GM21447 (cell line): ENCODE measurements around the gene TET1.
"Not testable (repeated sequence)": the region's sequence is repeated elsewhere in the genome, so short reads cannot be mapped to it uniquely, and the experiment has no call there.

ENCODE experiments used
- ATAC-seq: cut with Tn5 transposase; IDR thresholded peaks from one replicate; pipeline ENCODE4 v1.9.1; 2021; ENCODE audit not compliant: unreplicated experiment

Gene TET1

DNA sequence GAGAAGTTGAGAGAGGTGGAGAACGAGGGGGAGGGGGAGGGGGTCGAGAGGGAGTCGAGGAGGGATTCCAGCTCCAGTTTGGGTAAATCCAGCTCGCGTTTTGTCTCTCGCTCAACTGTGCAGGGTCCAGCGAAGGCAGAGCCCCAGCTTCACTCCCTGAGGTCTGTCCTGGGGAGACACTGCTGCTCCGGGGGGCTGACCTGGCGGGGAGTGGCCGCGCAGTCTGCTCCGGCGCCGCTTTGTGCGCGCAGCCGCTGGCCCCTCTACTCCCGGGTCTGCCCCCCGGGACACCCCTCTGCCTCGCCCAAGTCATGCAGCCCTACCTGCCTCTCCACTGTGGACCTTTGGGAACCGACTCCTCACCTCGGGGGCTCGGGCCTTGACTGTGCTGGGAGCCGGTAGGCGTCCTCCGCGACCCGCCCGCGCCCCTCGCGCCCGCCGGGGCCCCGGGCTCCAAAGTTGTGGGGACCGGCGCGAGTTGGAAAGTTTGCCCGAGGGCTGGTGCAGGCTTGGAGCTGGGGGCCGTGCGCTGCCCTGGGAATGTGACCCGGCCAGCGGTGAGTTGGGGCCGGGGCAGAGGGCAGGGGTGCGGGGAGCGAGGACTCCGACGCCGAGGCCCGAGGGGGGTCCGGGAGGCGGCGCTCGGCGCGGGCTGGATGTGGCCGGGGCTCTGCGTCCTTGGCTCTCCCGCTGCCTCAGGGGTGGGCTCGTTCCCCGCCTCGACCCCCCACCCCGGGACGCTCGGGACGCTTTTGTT, at the start of gene TET1:
Gene TET1, plus strand, starts transcription at position 152 of the 757 bp plus-strand sequence. CDS start 12,002 bp downstream, outside the sequence.
- ATAC-seq = no peak

DNA sequence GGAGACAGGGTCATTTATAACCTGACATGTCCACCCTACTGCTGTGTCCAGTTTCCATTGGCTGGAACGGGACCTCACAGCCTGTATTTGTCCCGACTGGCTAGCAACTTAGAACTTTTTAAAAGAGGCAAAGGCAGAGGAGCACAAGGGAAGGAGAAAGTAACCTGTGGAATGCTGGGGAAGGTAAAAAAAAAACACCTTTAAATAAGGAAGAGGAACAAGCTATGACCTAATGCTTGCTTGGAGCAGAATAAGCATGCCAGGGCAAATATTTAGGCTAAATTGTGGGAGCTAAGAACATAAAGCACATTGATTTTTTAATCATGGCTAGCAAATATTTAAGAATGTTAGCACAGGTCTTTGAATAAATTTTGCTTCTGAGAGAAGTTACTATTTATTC, 43.9 kb upstream of the TET1 start:
- not testable (repeated sequence) for ATAC-seq

DNA sequence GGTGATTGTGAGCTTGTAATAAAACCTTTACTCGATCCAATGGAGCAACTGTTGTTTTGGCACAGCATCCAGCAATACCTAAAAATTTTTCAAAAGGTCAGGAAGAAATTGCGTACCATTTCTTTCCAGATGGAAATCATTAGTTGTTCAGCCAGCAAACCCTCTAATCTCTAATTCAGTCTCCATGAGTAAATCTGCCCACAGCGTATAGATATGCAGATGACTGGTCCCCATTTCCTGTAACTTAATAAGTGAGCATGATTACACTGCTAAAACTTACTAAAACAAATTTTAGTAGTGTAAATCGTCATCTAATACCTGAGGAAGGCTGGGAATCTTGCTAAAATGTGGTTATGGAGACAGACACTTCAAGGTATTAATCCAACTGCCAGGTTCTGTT, 43.4 kb upstream of the TET1 start:
- no peak for ATAC-seq

DNA sequence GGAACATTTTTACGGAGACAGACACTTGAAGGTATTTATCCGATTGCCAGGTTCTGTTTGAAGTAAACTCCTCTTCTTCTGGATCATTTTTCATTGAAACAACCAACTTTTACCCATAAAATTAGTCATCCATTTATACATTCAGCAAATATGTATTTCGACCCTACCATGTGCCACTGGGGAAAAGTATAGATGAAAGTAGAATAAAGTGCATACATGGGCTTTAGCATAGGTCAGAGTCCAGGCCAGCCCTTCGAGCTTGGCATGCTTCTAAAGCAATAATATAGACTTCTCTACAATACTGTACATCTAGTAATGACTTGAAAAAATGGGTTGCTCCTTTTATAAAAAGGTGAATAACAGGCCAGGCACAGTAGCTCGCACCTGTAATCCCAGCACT, 42.9 kb upstream of the TET1 start:
- no peak for ATAC-seq

DNA sequence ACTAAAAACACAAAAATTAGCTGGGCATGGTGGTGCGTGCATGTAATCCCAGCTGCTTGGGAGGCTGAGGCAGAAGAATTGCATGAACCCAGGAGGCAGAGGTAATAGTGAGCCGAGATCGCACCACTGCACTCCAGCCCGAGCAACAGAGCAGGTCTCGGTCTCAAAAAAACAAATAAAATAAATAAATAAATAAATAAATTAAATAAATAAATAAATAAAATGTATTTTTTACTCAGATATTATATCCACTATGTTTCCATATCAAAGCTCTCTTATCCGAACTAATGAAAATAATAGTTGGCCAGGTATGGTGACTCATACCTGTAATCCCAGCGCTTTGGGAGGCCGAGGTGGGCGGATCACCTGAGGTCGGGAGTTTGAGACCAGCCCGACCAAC, 41.5 kb upstream of the TET1 start:
- ATAC-seq = not testable (repeated sequence)

DNA sequence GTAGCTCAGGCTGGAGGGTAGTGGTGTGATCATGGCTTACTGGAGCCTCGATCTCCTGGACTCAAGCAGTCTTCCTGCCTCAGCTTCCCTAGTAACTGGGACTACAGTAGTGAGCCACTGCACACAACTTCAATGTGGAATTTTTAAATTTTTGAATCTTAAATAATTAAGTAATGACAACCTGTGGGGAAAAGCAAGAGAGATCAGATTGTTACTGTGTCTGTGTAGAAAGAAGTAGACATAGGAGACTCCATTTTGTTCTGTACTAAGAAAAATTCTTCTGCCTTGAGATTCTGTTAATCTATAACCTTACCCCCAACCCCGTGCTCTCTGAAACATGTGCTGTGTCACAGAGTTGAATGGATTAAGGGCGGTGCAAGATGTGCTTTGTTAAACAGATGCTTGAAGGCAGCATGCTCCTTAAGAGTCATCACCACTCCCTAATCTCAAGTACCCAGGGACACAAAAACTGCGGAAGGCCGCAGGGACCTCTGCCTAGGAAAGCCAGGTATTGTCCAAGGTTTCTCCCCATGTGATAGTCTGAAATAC, 34.6 kb upstream of the TET1 start:
- ATAC-seq = not testable (repeated sequence)

DNA sequence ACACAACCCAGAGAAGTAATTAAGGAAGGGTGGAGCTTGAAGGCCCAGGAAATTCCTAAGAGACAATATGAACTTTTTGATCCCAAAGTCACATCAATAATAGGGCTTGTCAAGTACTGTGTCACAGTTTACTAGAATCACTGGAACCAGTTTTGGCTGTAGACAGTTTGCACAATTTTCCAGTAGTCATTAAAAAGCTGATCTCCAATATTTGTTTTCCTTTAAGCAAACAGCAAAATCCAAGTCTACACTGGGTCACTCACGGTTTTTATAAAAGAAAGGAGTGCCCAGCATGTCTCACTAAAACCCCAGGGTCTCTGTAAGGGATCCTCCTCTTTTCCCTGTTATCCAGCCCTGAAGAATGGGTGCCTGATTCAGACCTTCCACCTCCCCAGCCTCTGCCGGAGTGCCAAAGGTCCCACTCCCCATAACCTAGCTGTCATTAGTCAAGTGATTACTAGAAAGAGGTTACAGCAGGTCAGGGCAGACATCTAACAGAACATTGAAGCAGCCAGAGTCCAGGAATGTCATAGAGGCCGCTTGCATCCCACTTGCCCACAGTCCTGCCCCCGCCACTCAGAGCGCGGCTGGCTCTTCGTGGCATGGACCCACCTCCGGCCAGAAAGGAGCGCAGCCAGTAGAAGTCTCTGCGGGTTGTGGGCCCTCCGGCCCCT, 33.4 kb upstream of the TET1 start:
- ATAC-seq = peak; percentile 50

DNA sequence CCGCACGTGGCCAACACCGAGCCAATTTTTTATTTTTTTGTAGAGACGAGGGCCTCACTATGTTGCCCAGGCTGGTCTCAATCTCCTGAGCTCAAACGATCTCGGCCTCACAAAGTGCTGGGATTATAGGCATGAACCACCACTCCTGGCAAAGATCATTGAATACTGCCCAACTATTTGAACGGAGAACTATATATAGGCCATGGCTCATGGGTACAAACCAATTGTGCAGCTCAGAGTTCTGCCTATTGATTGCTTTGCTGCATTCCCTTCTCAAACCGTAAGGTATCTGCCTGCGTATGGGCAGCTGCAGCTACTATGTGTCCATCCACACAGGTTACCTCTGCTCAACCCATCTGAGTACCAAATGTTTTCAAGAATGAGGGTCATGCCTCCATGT, 23.2 kb upstream of the TET1 start:
- ATAC-seq = no peak

DNA sequence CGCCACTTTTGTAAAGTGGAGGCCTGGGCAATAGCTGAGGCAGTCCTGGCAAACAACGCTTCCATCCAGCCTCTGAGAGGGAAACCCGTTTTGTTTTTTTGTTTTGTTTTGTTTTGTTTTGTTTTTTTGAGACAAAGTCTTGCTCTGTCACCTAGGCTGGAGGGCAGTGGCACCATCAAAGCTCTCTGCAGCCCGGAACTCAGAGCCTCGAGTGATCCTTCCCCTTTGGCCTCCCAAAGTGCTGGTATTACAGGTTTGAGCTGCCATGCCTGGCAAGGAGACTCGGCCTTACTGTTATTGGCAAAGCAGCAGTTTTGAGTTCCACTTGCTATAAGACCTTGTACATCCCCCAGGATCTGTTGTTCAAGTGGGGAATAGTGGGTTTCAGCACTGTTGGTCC, 22.3 kb upstream of the TET1 start:
- ATAC-seq = no peak

DNA sequence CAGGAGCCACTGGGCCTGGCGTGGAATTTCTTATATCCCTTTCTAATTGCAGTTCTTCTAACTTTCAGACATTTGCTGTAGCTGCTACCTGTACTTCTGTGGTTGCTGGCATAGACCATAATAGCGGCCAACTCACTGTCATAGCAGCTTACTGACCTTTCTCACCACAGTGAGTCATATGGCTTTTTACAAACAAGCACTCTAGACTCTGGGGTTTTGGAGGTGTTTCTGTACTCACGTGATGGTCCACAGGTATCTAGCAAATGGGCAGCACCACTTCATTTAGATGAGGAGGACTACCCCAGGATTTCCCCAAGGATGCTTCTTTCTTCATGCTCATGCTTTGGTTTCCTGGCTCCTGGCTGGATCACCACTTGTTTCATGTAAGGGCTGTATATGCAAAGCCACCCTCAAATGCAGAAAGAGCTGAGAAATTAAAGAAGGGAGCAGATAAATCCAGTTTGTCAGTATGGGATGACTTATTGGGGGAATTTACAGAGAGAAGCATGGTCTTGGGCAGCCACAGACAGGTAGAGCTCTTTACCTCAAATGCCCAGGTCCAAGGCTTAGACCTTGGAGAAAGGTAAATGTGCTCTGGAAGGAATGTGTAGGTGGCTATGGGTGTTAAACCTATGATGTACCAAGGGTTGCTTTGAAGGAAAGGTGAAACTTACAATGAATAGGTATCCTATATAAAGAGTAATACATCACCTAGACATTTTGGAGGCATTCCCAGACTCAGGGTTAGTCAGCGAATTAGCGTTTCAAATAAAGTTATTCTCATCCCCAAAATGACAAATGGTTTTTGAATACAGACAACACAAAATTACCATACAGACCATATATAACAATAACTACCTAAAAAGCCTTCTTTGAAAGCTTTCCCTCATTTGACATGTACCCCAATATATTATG, 16.9 kb upstream of the TET1 start:
- no peak for ATAC-seq

DNA sequence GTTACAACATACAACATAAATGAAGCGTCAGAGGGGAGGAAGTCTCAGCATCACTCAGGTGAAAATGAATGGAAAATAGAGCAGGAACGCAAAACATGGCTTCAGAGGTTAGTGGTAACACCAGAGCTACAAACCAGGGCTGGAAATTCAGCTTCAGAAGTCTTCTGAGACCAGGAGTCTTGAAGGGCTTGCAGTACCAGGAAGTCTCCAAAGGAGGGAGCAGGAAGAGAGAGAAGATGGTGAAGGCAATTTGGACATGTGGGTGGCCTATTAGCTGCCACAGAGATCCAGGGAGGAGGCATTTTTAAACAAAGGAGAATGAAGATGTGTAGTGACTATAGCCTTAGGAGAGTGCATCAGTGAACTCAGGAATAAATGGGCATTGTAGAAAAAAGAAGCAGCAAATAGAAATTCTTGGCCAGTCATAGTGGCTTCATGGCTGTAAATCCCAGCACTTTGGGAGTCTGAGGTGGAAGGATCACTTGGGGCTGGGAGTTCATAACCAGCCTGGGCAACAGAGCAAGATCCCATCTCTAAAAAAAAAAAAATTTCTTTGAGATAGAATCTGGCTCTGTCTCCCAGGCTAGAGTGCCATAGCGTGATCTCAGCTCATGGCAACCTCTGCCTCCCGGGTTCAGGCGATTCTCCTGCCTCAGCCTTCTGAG, 9.3 kb upstream of the TET1 start:
- peak; percentile 69 for ATAC-seq

DNA sequence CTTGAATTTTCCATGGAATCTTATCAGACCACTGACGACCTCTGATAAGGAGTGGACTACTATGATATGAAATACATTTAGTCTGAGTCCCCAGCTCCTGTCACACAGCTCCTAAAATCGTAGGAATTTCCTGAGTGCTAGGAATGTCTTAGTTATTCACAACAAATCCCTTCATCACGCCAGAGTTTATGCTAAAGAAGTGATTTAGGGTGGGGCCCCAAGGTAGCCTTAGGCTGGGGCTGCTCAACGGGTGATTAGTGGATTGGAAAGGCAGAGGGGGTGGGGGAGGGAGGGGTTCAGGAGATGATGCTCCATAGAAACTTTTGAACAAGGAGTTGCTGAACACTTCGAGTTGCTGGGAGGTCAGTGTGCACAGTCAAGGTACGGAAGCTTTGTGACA, 7.0 kb upstream of the TET1 start:
- ATAC-seq = no peak

DNA sequence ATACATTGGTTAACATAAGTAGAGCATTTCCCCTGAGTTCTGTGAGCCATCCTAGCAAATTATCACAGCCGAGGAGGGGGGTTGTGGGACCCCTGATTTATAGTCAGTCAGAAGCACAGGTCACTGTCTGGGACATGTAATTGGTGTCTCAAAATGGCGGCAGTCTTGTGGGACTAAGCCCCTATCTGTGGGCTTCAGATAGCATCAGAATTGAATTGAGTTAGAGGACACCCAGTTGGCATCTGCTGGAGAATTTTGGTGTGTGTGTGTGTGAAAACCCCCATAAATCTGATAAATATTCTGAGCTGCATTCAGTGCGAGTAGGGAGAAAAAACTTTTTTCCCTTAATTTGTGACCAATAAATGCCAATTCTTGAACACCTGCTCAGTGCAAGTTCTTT, 6.5 kb upstream of the TET1 start:
- no peak for ATAC-seq

DNA sequence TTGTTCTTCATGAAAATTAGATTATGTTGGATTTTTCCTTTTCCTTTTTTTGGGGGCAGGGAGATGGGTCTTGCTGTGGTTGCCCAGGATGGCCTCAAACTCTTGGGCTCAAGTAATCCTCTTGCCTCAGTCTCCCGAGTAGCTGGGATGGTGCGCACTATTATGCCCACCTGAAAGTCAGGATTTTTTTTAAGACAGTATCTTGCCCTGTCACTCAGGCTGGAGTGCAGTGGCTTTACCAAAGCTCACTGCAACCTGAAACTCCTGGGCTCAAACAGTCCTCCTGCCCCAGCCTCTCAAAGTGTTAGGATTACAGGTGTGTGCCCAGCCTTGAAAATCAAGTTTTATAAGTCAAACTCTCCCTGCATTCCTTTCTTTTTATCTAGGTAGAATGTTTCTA, 1.7 kb upstream of the TET1 start:
- no peak for ATAC-seq

DNA sequence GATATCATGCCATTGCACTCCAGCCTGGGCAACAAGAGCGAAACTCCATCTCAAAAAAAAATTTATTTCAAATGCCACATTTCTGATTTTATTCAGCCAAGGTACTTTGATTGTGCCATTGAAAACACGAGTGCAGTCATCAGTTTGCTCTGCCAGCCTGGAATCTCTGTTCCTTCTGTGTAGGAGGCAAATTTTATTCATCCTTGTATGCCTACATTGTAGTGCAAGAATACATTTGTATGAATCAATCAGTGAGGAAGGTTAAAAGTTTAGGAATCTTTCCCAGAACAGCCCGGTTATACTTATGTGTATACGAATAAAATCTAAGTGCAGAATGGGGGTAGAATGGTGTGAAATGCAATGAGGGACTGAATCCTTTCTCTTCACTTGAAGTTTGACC, 886 bp upstream of the TET1 start:
- ATAC-seq = no peak

DNA sequence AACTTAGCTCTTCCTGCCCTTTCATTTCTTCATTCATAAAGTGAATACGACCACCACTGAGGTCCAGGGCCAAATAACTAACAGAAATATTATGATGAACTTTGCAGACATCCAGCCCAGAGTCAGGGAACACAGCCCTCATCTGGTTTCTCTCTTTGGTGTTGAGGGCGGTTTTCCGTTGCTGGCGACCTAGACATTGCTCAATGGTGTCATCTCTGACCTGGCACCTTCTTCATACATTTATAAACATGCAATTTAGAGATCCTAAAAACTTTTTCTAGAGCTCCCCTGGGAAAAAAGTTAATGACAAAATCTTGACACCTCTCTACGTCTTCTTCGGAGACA, 324 bp upstream of the TET1 start:
- ATAC-seq = no peak

DNA sequence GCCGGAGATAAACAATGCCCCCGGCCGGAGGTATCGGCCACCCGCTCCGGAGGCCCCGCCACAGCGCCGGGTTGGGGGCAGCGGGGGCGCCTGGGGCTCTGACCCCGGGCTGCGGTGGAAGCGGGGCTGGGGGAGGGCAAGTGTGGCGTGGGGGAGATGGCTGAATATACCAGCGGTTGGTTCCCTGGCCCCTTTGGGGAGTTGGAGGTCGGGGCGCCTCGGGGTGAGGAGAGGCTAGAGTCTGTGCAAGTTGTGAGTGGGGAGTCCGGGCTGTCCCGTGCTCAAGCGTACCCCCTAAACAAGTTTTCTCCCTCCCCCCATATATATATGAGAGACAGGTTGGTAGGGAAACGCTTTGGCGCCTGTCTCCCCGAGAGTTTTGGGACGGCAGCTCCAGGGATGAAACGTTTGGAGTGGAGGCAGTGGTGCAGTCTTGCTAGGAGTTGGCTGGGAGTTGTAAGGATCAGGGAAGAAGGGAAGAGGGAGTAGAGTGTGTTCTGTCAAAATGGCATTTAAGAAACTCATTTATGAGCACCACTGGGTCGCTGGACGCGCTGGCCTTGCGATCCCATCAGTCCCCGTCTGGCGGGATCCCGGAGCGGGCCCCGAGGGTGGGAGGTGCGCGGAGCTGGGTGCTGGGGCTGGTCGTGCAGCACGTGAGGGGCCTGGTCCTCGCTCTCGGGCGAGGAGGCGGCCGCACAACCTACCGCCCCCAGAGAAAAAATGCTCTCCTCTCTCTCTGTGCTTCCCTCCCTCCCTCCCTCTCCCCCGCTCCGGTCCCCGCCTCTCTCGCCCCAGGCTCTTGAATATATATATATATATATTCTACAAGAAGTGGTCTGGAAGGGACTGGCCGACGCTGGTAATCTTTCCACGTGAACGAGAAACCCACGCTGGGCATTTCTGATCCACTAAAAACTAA, 1.1 kb downstream of the TET1 start:
- no peak for ATAC-seq

DNA sequence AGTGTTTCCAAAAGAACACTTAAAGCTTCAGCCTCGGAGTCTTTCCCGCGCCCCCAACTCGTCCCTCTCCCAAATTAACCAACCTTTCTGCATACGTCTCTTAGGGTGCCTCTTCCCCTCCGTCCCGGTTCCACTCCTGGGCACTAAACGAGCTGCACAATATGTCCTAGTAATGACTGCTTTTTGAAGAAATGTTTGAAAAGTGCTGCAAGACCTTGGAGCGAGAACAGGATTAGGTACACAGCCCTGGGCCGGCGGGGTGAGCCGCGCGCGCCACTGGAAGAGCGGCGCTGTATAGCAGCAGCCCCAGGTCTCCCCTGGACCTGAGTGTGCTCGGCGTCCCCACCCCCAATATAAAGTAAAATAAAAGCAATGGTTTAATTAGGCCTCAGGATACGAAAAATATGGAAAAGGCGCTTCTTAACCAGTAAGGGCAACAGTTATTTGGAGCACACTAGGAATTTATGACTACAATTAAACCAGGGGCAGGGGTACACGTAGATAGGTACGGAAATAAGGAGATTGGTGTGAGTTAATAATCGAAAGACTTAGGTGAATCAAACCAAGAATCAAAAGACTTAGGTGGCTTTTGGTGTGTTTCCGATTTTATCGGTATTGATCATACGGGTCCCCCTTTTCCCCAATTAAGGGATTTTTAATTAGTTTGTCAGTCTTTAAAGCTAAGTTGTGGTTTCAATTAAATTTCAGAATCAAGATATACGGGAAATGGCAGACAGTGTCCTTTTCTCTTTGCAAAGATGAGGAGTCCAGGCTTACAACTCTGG, 1.9 kb downstream of the TET1 start:
- no peak for ATAC-seq
